ENCODE results near the gene ZNF341. TPM values are rescaled to one million over a fixed set of nuclear protein-coding genes. Genes with fewer than 3 reads are reported as not detected.
"Not testable (repeated sequence)": the region's sequence is repeated elsewhere in the genome, so short reads cannot be mapped to it uniquely, and the experiment has no call there.

The ZNF341 gene
- total and polyA plus RNA-seq, 5 donors = 1.5 to 2.2 (median 1.8) TPM

GRCh38 chr20:33790566-33790965 lies 58.8 kb downstream of the ZNF341 start:
- DNase-seq = no peak
- no peak overlapping the region for H3K4me3 ChIP-seq (ENCODE audit: low read length)
- peaks cover 9% of the 10 kb centered on the region for H3K4me1 ChIP-seq (ENCODE audit: control insufficient read depth, insufficient read depth, low read length)
- H3K27ac ChIP-seq (ENCODE audit: low read length) = no peak overlapping the region
- intact Hi-C loops (cut with DNase I) = loop anchor here in 2 of 4 donors (5.0 to 10.0 kb wide), 2 partner anchors 202 to 274 kb away; partner anchors contain the start of gene RALY (in 1 of the 2)
- WGBS = 91% methylated on average over 11 of the region's 11 CpGs
- H3K27me3 ChIP-seq (ENCODE audit: control insufficient read depth, insufficient read depth) = no peaks in the 10 kb centered on the region
- H3K9me3 ChIP-seq (ENCODE audit: control insufficient read depth, low read length) = no peaks in the 10 kb centered on the region
- no peak for ATAC-seq

- Histone ChIP-seq H3K4me1 (ENCODE audit: control insufficient read depth, insufficient read depth, low read length) (peaks cover 9% of the 10 kb centered on the region), H3K27me3 (ENCODE audit: control insufficient read depth, insufficient read depth) (no peaks in the 10 kb centered on the region), H3K9me3 (ENCODE audit: control insufficient read depth, low read length) (no peaks in the 10 kb centered on the region), H3K4me3 (ENCODE audit: low read length) (no peak overlapping the region), H3K27ac (ENCODE audit: low read length) (no peak overlapping the region)
- ATAC-seq (no peak), DNase-seq (peak in 1 of 3 donors; percentile 49)
- intact Hi-C loops (cut with DNase I) = loop anchor here in 2 of 4 donors (5.0 to 10.0 kb wide), 2 partner anchors 201 to 274 kb away; partner anchors contain the start of gene RALY (in 1 of the 2)
- WGBS = 97% methylated on average over 31 of the region's 31 CpGs
Observed at GRCh38 chr20:33791021-33791420, 59.2 kb downstream of the ZNF341 start.

- intact Hi-C loops (cut with DNase I) = loop anchor here in 2 of 4 donors (5.0 to 10.0 kb wide), 2 partner anchors 201 to 273 kb away; partner anchors contain the start of gene RALY (in 1 of the 2)
- no peak for DNase-seq
- 86% methylated on average over 9 of the region's 9 CpGs for WGBS
- no peaks in the 10 kb centered on the region for H3K27me3 ChIP-seq (ENCODE audit: control insufficient read depth, insufficient read depth)
- no peak overlapping the region for H3K4me3 ChIP-seq (ENCODE audit: low read length)
- peaks cover 9% of the 10 kb centered on the region for H3K4me1 ChIP-seq (ENCODE audit: control insufficient read depth, insufficient read depth, low read length)
- no peaks in the 10 kb centered on the region for H3K9me3 ChIP-seq (ENCODE audit: control insufficient read depth, low read length)
- ATAC-seq = no peak
- no peak overlapping the region for H3K27ac ChIP-seq (ENCODE audit: low read length)
Observed at GRCh38 chr20:33791540-33791939, 59.7 kb downstream of the ZNF341 start.

- H3K27ac ChIP-seq (ENCODE audit: low read length) = no peak overlapping the region
- H3K4me1 ChIP-seq (ENCODE audit: control insufficient read depth, insufficient read depth, low read length) = peaks cover 9% of the 10 kb centered on the region
- intact Hi-C loops (cut with DNase I) = loop anchor here in 2 of 4 donors (5.0 to 10.0 kb wide), 2 partner anchors 200 to 273 kb away; partner anchors contain the start of gene RALY (in 1 of the 2)
- ATAC-seq (peak in 1 of 2 donors; percentile 13), DNase-seq (peak; percentile 41 to 75 (median 73))
- no peaks in the 10 kb centered on the region for H3K9me3 ChIP-seq (ENCODE audit: control insufficient read depth, low read length)
- no peaks in the 10 kb centered on the region for H3K27me3 ChIP-seq (ENCODE audit: control insufficient read depth, insufficient read depth)
- WGBS = 70% methylated on average over 13 of the region's 13 CpGs
- H3K4me3 ChIP-seq (ENCODE audit: low read length) = no peak overlapping the region
Observed at GRCh38 chr20:33791959-33792597, 60.3 kb downstream of the ZNF341 start.

GRCh38 chr20:33792598-33792989 lies 60.8 kb downstream of the ZNF341 start:
- not testable (repeated sequence) for H3K4me1 ChIP-seq (ENCODE audit: control insufficient read depth, insufficient read depth, low read length); DNase-seq; H3K4me3 ChIP-seq (ENCODE audit: low read length); H3K27me3 ChIP-seq (ENCODE audit: control insufficient read depth, insufficient read depth); H3K9me3 ChIP-seq (ENCODE audit: control insufficient read depth, low read length); ATAC-seq; H3K27ac ChIP-seq (ENCODE audit: low read length)
- 52% methylated on average over 3 of the region's 3 CpGs for WGBS
- intact Hi-C loops (cut with DNase I) = loop anchor here in 2 of 4 donors (5.0 to 10.0 kb wide), 2 partner anchors 200 to 272 kb away; partner anchors contain the start of gene RALY (in 1 of the 2)

GRCh38 chr20:33793011-33793931 lies 61.5 kb downstream of the ZNF341 start:
- intact Hi-C loops (cut with DNase I) = loop anchor here in 2 of 4 donors (5.0 to 10.0 kb wide), 2 partner anchors 199 to 272 kb away; partner anchors contain the start of gene RALY (in 1 of the 2)
- Histone ChIP-seq H3K4me1 (ENCODE audit: control insufficient read depth, insufficient read depth, low read length) (peaks cover 9% of the 10 kb centered on the region), H3K27ac (ENCODE audit: low read length) (peak overlapping the region; percentile 63), H3K4me3 (ENCODE audit: low read length) (no peak overlapping the region), H3K27me3 (ENCODE audit: control insufficient read depth, insufficient read depth) (no peaks in the 10 kb centered on the region), H3K9me3 (ENCODE audit: control insufficient read depth, low read length) (no peaks in the 10 kb centered on the region)
- DNase-seq = peak; percentile 46 to 71 (median 66)
- 38% methylated on average over 21 of the region's 21 CpGs for WGBS
- ATAC-seq = peak; percentile 59 to 81

GRCh38 chr20:33796263-33796906 lies 64.6 kb downstream of the ZNF341 start:
- WGBS = 58% methylated on average over 9 of the region's 9 CpGs
- H3K27me3 ChIP-seq (ENCODE audit: control insufficient read depth, insufficient read depth) = no peaks in the 10 kb centered on the region

GRCh38 chr20:33796907-33797544 lies 65.2 kb downstream of the ZNF341 start:
- DNase-seq (no peak), ATAC-seq (no peak)
- intact Hi-C loops (cut with DNase I) = loop anchor here in 1 of 4 donors (10.0 kb wide), 1 partner anchor 268 kb away; no protein-coding TSS in a partner anchor
- 90% methylated on average over 5 of the region's 5 CpGs for WGBS
- Histone ChIP-seq H3K27ac (ENCODE audit: low read length) (no peak overlapping the region), H3K4me1 (ENCODE audit: control insufficient read depth, insufficient read depth, low read length) (peaks cover 3% of the 10 kb centered on the region), H3K27me3 (ENCODE audit: control insufficient read depth, insufficient read depth) (no peaks in the 10 kb centered on the region), H3K4me3 (ENCODE audit: low read length) (no peak overlapping the region), H3K9me3 (ENCODE audit: control insufficient read depth, low read length) (no peaks in the 10 kb centered on the region)

More at GRCh38 chr20:33796263-33796906, 64.6 kb downstream of the ZNF341 start:
- DNase-seq = no peak
- no peaks in the 10 kb centered on the region for H3K9me3 ChIP-seq (ENCODE audit: control insufficient read depth, low read length)
- no peak overlapping the region for H3K4me3 ChIP-seq (ENCODE audit: low read length)
- H3K27ac ChIP-seq (ENCODE audit: low read length) = no peak overlapping the region
- peaks cover 3% of the 10 kb centered on the region for H3K4me1 ChIP-seq (ENCODE audit: control insufficient read depth, insufficient read depth, low read length)
- no peak for ATAC-seq
- intact Hi-C loops (cut with DNase I) = loop anchor here in 1 of 4 donors (10.0 kb wide), 1 partner anchor 268 kb away; no protein-coding TSS in a partner anchor

GRCh38 chr20:33798444-33798843 lies 66.6 kb downstream of the ZNF341 start:
- DNase-seq = no peak
- intact Hi-C loops (cut with DNase I) = loop anchor here in 1 of 4 donors (10.0 kb wide), 1 partner anchor 266 kb away; no protein-coding TSS in a partner anchor
- ATAC-seq = no peak
- H3K27ac ChIP-seq (ENCODE audit: low read length) = no peak overlapping the region
- no peaks in the 10 kb centered on the region for H3K9me3 ChIP-seq (ENCODE audit: control insufficient read depth, low read length)
- H3K27me3 ChIP-seq (ENCODE audit: control insufficient read depth, insufficient read depth) = no peaks in the 10 kb centered on the region
- peaks cover under 1% of the 10 kb centered on the region for H3K4me1 ChIP-seq (ENCODE audit: control insufficient read depth, insufficient read depth, low read length)
- no peak overlapping the region for H3K4me3 ChIP-seq (ENCODE audit: low read length)
- WGBS = 94% methylated on average over 4 of the region's 4 CpGs

GRCh38 chr20:33803921-33804337 lies 72.1 kb downstream of the ZNF341 start:
- H3K27me3 ChIP-seq (ENCODE audit: control insufficient read depth, insufficient read depth) = no peaks in the 10 kb centered on the region
- H3K4me3 ChIP-seq (ENCODE audit: low read length) = no peak overlapping the region
- H3K9me3 ChIP-seq (ENCODE audit: control insufficient read depth, low read length) = no peaks in the 10 kb centered on the region
- intact Hi-C loops (cut with DNase I) = no loop called here
- H3K4me1 ChIP-seq (ENCODE audit: control insufficient read depth, insufficient read depth, low read length) = no peaks in the 10 kb centered on the region
- no peak for DNase-seq
- 65% methylated on average over 2 of the region's 2 CpGs for WGBS
- no peak overlapping the region for H3K27ac ChIP-seq (ENCODE audit: low read length)
- ATAC-seq = peak; percentile 45 to 49
